PC-3 (cell line): ENCODE results near the gene NEDD9. TPM values are rescaled to one million over a fixed set of nuclear protein-coding genes. Genes with fewer than 3 reads are reported as not detected.

ENCODE experiments used
- ATAC-seq: fragments of 200-7000 bp; cut with Tn5 transposase; 2 replicates; pipeline ENCODE4 v1.9.1; 2020; ENCODE audit warnings: mild to moderate bottlenecking, moderate library complexity
- BruUV-seq: library from RNA; stranded (reverse); fragments of 400-500 nt; replicated peaks from 2 replicates; lab custom pipeline; 2021; lab: Mats Ljungman, UMichigan
- CTCF ChIA-PET: fragments of 300-600 bp; sonication (Branson Sonifier 250); formaldehyde crosslinking; loops from one replicate; lab custom pipeline; 2022; ENCODE audit warnings: antibody characterized with exemption; lab: Charles Lee
- POLR2A ChIA-PET: fragments of 300-600 bp; sonication (Branson Sonifier 250); formaldehyde crosslinking; loops from one replicate; lab custom pipeline; 2022; ENCODE audit warnings: antibody characterized with exemption; ENCODE audit not compliant: unreplicated experiment; lab: Charles Lee
- DNase-seq: peaks from one replicate; pipeline ENCODE4 v3.0.0-alpha.2; 2015
- H2AFZ ChIP-seq: fragments of 300-600 bp; sonication (generic); 2 replicates; pipeline ENCODE4 v1.6.0; 2016; ENCODE audit warnings: antibody characterized with exemption, low read length
- H3F3A ChIP-seq: fragments of 300-600 bp; sonication (generic); one replicate; pipeline ENCODE4 v1.6.0; 2017; ENCODE audit warnings: antibody characterized with exemption, low read length, control low read depth, mild to moderate bottlenecking; ENCODE audit not compliant: unreplicated experiment
- H3K27ac ChIP-seq: fragments of 300-600 bp; sonication (generic); 2 replicates; pipeline ENCODE4 v1.5.1; 2016; ENCODE audit warnings: mild to moderate bottlenecking, low read length
- H3K27me3 ChIP-seq: fragments of 300-600 bp; sonication (generic); 2 replicates; pipeline ENCODE4 v1.6.1; 2016; ENCODE audit warnings: low read length, mixed read lengths
- H3K36me3 ChIP-seq: fragments of 300-600 bp; sonication (generic); 2 replicates; pipeline ENCODE4 v1.6.1; 2016; ENCODE audit warnings: low read depth, mixed run types, low read length, mixed read lengths
- H3K4me1 ChIP-seq: fragments of 300-600 bp; sonication (generic); 2 replicates; pipeline ENCODE4 v1.5.1; 2016; ENCODE audit warnings: low read length; ENCODE audit not compliant: insufficient read depth
- H3K4me2 ChIP-seq: fragments of 300-600 bp; sonication (generic); 2 replicates; pipeline ENCODE4 v1.6.0; 2016; ENCODE audit warnings: low read length
- H3K4me3 ChIP-seq: fragments of 300-600 bp; sonication (generic); 2 replicates; pipeline ENCODE4 v1.5.1; 2016; ENCODE audit warnings: mild to moderate bottlenecking, low read length, mixed read lengths
- H3K79me2 ChIP-seq: fragments of 300-600 bp; sonication (generic); 2 replicates; pipeline ENCODE4 v1.6.1; 2017; ENCODE audit warnings: low read length, mixed read lengths
- H3K9ac ChIP-seq: fragments of 300-600 bp; sonication (generic); 2 replicates; pipeline ENCODE4 v1.6.0; 2016; ENCODE audit warnings: mild to moderate bottlenecking, low read length
- H3K9me2 ChIP-seq: fragments of 300-600 bp; sonication (generic); replicated peaks from 2 replicates; pipeline ENCODE4 v1.6.1; 2016; ENCODE audit warnings: mixed run types, low read length, mixed read lengths
- H3K9me3 ChIP-seq: fragments of 300-600 bp; sonication (generic); 2 replicates; pipeline ENCODE4 v1.6.1; 2016; ENCODE audit warnings: low read length, mixed read lengths
- H4K20me1 ChIP-seq: fragments of 300-600 bp; sonication (generic); 2 replicates; pipeline ENCODE4 v1.6.1; 2016; ENCODE audit warnings: low read length, mixed read lengths
- EZH2 ChIP-seq: fragments of 300-600 bp; sonication (generic); IDR thresholded peaks from one replicate; pipeline ENCODE4 v1.6.1; 2017; ENCODE audit warnings: antibody characterized with exemption, mild to moderate bottlenecking, low read length; ENCODE audit not compliant: unreplicated experiment
- EZH2phosphoT487 ChIP-seq: fragments of 300-600 bp; sonication (generic); IDR thresholded peaks from 2 replicates; pipeline ENCODE4 v1.6.1; 2018; ENCODE audit warnings: mild to moderate bottlenecking, antibody characterized with exemption, low read length, borderline replicate concordance
- intact Hi-C: fragments of 100-400 bp; cut with micrococcal nuclease; formaldehyde crosslinking; loops from 2 replicates; pipeline ENCODE4 v1.9.0; 2023
- total RNA-seq: library from RNA; depleted of rRNA; stranded (reverse); fragments of >200 nt; gene quantifications from 2 replicates; pipeline ENCODE4 v1.2.3, GENCODE V29; 2014
- TF ChIP-seq, protein P1 (sequence below): fragments of 300-600 bp; sonication (generic); conservative IDR thresholded peaks from 2 replicates; pipeline ENCODE4 v1.5.1; 2017; ENCODE audit warnings: antibody characterized with exemption, low read depth, mild to moderate bottlenecking, low read length

The NEDD9 gene
- total RNA-seq, 1 experiment from 2014 or later = 12.1 TPM

DNA sequence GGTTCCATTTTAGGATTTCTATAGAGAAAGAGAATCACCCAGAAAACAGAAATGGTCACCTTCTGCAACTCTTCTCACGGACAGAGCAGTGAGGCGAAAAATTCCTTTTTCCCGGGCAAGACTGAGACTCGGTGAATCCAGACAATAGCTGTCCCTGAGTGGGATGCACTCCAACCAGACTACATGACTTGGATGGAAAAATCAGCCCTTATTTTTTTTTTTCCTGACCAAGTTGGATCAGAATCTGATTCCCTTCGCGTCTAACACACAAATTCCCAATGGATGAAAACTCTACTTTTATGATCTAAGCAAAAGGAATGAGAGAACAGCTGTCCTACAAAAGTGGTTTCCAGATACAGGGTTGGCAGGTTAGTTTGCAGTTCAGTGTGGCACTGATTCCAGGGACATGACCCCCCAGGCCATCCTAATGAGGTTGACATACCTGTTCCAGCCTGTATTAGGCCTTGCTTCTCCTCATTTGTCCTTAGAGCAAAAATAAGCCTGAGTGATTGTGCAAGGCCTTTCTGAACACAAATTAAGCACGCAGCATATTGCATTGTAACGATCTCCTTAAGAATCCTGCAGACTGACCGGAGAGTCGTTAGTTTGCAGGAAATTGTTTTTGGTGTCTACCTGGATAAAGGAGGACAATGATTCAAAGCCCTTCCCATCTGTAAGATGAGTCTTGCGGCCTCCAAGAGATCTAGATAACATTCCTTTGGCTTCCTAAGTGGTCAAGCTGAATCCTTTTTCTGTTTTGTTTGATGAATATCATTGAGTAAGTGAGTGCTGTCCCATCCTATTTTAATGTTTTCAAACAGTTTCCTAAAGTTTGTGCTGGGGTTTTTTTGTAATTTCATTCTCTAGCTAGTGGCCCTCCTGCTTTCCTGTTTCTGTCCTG lies 1.5 kb upstream of the NEDD9 start:
- ChIA-PET CTCF (interaction anchor here (0.7 kb wide), 1 partner anchor 201 kb away, joined by 3 read pairs; no protein-coding TSS in a partner anchor), POLR2A (interaction anchor here (0.5 to 1.6 kb wide), 8 partner anchors 11 to 451 kb away, joined by 3 to 28 read pairs (median 5); no protein-coding TSS in a partner anchor)
- H3K9ac ChIP-seq = no peak overlapping the region
- H3K79me2 ChIP-seq = peaks cover 34% of the 10 kb centered on the region
- H3K9me3 ChIP-seq = no peaks in the 10 kb centered on the region
- no peak overlapping the region for H3K27ac ChIP-seq
- BruUV-seq = no TSS peak
- intact Hi-C loops = loop anchor here (2.0 to 10.0 kb wide), 3 partner anchors 39 to 139 kb away; partner anchors contain the start of gene SMIM13
- no peak for TF ChIP-seq EZH2phosphoT487
- TF ChIP-seq EZH2 = no peak
- TF ChIP-seq, protein P1, sequence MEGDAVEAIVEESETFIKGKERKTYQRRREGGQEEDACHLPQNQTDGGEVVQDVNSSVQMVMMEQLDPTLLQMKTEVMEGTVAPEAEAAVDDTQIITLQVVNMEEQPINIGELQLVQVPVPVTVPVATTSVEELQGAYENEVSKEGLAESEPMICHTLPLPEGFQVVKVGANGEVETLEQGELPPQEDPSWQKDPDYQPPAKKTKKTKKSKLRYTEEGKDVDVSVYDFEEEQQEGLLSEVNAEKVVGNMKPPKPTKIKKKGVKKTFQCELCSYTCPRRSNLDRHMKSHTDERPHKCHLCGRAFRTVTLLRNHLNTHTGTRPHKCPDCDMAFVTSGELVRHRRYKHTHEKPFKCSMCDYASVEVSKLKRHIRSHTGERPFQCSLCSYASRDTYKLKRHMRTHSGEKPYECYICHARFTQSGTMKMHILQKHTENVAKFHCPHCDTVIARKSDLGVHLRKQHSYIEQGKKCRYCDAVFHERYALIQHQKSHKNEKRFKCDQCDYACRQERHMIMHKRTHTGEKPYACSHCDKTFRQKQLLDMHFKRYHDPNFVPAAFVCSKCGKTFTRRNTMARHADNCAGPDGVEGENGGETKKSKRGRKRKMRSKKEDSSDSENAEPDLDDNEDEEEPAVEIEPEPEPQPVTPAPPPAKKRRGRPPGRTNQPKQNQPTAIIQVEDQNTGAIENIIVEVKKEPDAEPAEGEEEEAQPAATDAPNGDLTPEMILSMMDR = no peak
- no peaks in the 10 kb centered on the region for H3K27me3 ChIP-seq
- peaks cover 30% of the 10 kb centered on the region for H3K4me1 ChIP-seq
- peak overlapping the region; percentile 97; the same call in 1 of the 2 replicates for H3K4me3 ChIP-seq
- H3K36me3 ChIP-seq = no peaks in the 10 kb centered on the region
- H3K9me2 ChIP-seq = no peaks in the 10 kb centered on the region
- H4K20me1 ChIP-seq = peaks cover 27% of the 10 kb centered on the region
- peak overlapping the region; percentile 96; the same call in 1 of the 2 replicates for H3K4me2 ChIP-seq
- H3F3A ChIP-seq = peaks cover 16% of the 10 kb centered on the region
- DNase-seq = no peak
- ATAC-seq = no peak
- no peak overlapping the region for H2AFZ ChIP-seq

DNA sequence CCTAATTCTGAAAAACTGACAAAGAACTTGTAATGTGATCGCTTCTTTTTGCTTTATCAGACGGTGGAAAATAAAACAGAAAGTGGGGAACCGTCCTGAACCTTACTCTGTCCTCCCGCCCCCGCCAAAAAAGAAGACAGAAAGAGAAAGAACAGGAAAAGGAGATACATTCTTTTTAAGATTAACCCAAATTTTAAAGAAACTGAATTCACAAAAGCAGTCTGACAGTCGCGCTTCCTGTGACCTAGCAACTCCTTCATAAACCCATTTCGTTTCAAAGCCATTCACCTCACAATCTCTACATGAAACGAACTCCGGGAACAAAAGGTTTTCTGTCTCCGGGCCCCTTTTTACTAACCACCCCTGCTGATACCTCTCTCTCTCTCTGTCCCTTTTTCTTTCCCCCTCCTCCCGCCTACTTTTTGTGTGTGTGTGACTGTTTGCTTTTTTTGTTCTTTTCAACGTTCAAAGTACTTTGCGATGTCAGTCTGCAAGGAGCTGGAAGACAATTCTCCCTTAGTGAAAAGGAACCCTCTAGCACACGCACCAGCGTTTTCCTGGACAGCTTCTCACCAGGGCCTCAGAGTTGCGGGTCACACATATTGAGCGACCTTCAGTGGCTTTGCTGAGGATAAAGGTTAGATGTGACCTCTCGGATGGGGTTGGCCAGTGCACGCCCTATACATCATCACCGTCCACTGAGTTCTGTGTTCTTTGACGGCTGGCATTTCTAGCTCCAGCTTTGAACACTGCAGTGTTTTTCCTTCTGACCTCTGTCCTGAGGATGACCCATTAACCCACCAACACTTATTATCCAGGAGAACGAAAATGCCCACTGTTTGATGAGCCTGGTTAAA lies 530 bp upstream of the NEDD9 start:
- peak; percentile 1; the same call in 1 of the 2 replicates for ATAC-seq
- H3K36me3 ChIP-seq = no peaks in the 10 kb centered on the region
- H3F3A ChIP-seq = peaks cover 16% of the 10 kb centered on the region
- CTCF ChIA-PET = interaction anchor here (0.7 kb wide), 1 partner anchor 201 kb away, joined by 3 read pairs; no protein-coding TSS in a partner anchor
- peaks cover 36% of the 10 kb centered on the region for H3K4me1 ChIP-seq
- peak overlapping the region; percentile 81 for H3K27ac ChIP-seq
- no peaks in the 10 kb centered on the region for H3K9me3 ChIP-seq
- TF ChIP-seq EZH2phosphoT487 = no peak
- TF ChIP-seq EZH2 = no peak
- TF ChIP-seq, protein P1 = no peak
- H3K9me2 ChIP-seq = no peaks in the 10 kb centered on the region
- peak overlapping the region; percentile 97 for H3K4me3 ChIP-seq
- H4K20me1 ChIP-seq = peaks cover 29% of the 10 kb centered on the region
- POLR2A ChIA-PET = interaction anchor here (0.5 to 1.6 kb wide), 18 partner anchors 10 to 452 kb away, joined by 3 to 28 read pairs (median 4); no protein-coding TSS in a partner anchor
- intact Hi-C loops = loop anchor here (1.0 to 10.0 kb wide), 9 partner anchors 26 to 263 kb away; partner anchors contain the start of gene SMIM13
- H2AFZ ChIP-seq = peak overlapping the region; percentile 82
- H3K79me2 ChIP-seq = peaks cover 44% of the 10 kb centered on the region
- TSS peak; percentile 49 for BruUV-seq
- H3K9ac ChIP-seq = peak overlapping the region; percentile 79
- H3K4me2 ChIP-seq = peak overlapping the region; percentile 96
- H3K27me3 ChIP-seq = no peaks in the 10 kb centered on the region
- DNase-seq = peak; percentile 39
